Lower lobe of right lung (tissue), 2 donors: ENCODE data around the gene MMP24. TPM values are rescaled to one million over a fixed set of nuclear protein-coding genes. Genes with fewer than 3 reads are reported as not detected.
"Not testable (repeated sequence)": the region's sequence is repeated elsewhere in the genome, so short reads cannot be mapped to it uniquely, and the experiment has no call there.

Experiments used
- ATAC-seq, 2 donors: fragments of 200-7000 bp; cut with Tn5 transposase; one replicate each; pipeline ENCODE4 v1.9.1; 2020 to 2022; ENCODE audit warnings: mild to moderate bottlenecking in 2 of 2, moderate library complexity in 2 of 2
- DNase-seq: peaks from one replicate; pipeline ENCODE4 v3.0.0-alpha.2; 2020
- H3K27ac ChIP-seq: fragments of 200-600 bp; one replicate; pipeline ENCODE4 v1.8.0; 2022
- H3K27me3 ChIP-seq: fragments of 200-600 bp; one replicate; pipeline ENCODE4 v1.8.0; 2022; ENCODE audit warnings: low read depth
- H3K36me3 ChIP-seq: fragments of 200-600 bp; one replicate; pipeline ENCODE4 v1.8.0; 2022; ENCODE audit warnings: mild to moderate bottlenecking
- H3K4me1 ChIP-seq: fragments of 200-600 bp; one replicate; pipeline ENCODE4 v1.8.0; 2022
- H3K4me3 ChIP-seq: fragments of 200-600 bp; one replicate; pipeline ENCODE4 v1.8.0; 2022; ENCODE audit warnings: mild to moderate bottlenecking
- H3K9me3 ChIP-seq: fragments of 200-600 bp; one replicate; pipeline ENCODE4 v1.8.0; 2022
- CTCF ChIP-seq: fragments of 200-600 bp; IDR thresholded peaks from one replicate; pipeline ENCODE4 v1.8.0; 2022; ENCODE audit warnings: antibody characterized with exemption, mild to moderate bottlenecking
- intact Hi-C: fragments of 100-400 bp; cut with DNase I; formaldehyde crosslinking; loops from one replicate; pipeline ENCODE4 v1.11.0; 2022
- total RNA-seq: library from RNA; stranded (reverse); fragmentation: NEBNext Ultra II Directional; extraction: Animal tissue kit (Norgen Biotek cat#: 25700); gene quantifications from one replicate; pipeline ENCODE4 v1.2.1, GENCODE V29; 2021
- donor health status: DM: no; HTN: yes; CAD: no; lungs with severe emphysema.

MMP24 gene
- total RNA-seq, 1 donor from 2014 or later = 5.3 TPM

DNA sequence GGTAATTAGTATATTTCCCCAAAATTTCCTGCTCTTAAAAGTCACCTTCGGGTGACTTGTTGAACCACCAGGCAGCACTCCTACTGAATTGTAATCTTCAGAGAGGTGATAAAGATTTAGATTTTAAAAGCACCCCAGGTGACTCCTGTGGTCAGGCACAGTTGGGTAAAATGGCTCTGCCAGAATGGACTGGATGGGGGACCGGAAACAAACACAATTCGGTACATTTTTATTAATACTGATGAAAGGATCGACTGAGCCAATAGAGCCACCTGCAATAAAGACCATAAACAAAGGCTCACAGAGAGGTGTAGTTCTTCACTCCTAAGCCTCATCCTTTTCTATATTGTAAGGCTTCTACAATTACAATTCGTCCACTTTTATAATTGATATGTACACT lies 85.3 kb downstream of the MMP24 start:
- H3K27ac ChIP-seq = no peak overlapping the region
- H3K9me3 ChIP-seq = no peaks in the 10 kb centered on the region
- no peak for TF ChIP-seq CTCF
- H3K4me3 ChIP-seq = no peak overlapping the region
- intact Hi-C loops = no loop called here
- H3K4me1 ChIP-seq = no peaks in the 10 kb centered on the region
- DNase-seq (no peak), ATAC-seq (no peak)
- H3K27me3 ChIP-seq = no peaks in the 10 kb centered on the region
- peaks cover 28% of the 10 kb centered on the region for H3K36me3 ChIP-seq

DNA sequence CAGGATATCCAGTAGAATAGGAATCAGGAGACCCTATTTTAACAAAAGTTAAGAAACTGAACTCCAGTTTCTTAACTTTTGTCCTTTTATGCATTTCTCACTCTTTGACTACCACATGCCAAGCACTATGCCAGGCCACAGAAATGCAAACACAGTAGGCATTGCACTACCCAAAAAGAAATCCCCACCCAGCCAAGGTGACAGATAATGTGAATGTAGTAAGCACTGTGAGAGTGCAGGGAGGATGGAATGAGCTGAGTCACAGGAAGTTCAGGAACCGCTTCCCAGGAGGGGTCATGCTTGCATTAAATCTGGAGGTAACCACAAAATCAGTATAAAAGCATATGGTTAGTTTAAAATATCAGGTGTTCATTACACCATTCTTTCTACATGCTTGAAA lies 85.8 kb downstream of the MMP24 start:
- ATAC-seq (no peak), DNase-seq (no peak)
- Histone ChIP-seq H3K27ac (no peak overlapping the region), H3K4me3 (no peak overlapping the region), H3K36me3 (peaks cover 26% of the 10 kb centered on the region), H3K27me3 (no peaks in the 10 kb centered on the region), H3K4me1 (no peaks in the 10 kb centered on the region), H3K9me3 (no peaks in the 10 kb centered on the region)
- intact Hi-C loops = no loop called here
- TF ChIP-seq CTCF = no peak

DNA sequence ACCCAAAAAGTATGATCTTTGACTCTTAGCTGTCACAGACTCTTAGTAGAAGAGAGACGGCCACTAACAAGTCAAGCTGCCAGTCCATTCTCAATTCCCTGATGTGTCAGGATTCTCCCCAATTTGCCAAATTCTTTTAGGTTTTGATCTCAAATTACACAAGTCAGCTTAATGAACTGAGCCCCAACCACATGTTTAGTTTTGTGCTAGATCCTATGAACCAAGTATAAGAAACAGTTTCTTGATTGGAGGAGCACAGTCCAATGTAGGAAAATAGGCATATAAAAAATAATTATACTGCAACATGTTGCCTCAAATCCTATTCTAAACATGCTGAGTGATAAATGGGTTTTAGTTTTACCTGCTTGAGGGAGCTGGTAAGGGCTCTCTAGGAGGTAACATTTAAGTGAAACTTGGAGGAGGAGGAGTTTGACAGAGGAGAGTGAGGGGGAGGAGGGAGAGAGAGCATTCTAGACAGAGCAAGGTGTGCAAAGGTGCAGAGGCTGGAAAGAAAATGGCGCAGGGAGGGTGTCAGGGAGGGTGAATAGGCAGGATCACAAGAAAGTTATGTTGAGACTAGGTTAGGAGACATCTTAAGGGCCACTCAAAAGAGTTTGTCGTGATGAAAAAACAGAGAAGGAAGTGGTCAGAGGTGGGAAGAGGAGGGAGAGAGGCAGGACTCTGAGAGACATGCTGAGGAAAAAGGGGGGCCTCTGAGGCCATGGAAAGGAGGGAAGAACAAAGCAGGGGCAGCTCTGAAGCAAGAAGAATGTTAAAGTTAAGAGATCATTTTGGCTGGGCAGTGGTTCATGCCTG lies 88.5 kb downstream of the MMP24 start:
- intact Hi-C loops = no loop called here
- Histone ChIP-seq H3K9me3 (no peaks in the 10 kb centered on the region), H3K4me1 (peaks cover 4% of the 10 kb centered on the region), H3K27ac (no peak overlapping the region), H3K4me3 (no peak overlapping the region), H3K27me3 (no peaks in the 10 kb centered on the region), H3K36me3 (peaks cover 18% of the 10 kb centered on the region)
- DNase-seq (no peak), ATAC-seq (peak; percentile 30 to 40)
- no peak for TF ChIP-seq CTCF

DNA sequence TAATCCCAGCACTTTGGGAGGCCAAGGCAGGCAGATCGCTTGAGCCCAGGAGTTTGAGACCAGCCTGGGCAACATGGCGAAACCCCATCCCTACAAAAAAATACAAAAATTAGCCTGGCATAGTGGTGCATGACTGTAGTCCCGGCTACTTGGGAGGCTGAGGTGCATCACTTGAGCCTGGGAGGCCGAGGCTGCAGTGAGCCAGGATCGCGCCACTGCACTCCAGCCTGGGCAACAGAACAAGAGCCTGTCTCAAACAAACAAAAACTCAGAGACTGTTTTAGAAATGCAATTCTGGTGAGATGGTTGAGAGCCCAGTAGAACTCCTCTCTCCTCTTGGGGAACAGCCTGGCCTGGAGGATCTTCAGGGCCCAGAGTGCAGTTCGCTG lies 89.1 kb downstream of the MMP24 start:
- intact Hi-C loops, DNase-seq, H3K27ac ChIP-seq, H3K4me1 ChIP-seq, H3K9me3 ChIP-seq, H3K4me3 ChIP-seq, H3K27me3 ChIP-seq, ATAC-seq: not testable (repeated sequence)
- peaks cover 18% of the 10 kb centered on the region for H3K36me3 ChIP-seq

- intact Hi-C loops = no loop called here
- Histone ChIP-seq H3K4me1 (peaks cover 4% of the 10 kb centered on the region), H3K27ac (no peak overlapping the region), H3K27me3 (no peaks in the 10 kb centered on the region), H3K4me3 (no peak overlapping the region), H3K9me3 (no peaks in the 10 kb centered on the region), H3K36me3 (peaks cover 18% of the 10 kb centered on the region)
- ATAC-seq = no peak
- no peak for DNase-seq
- no peak for TF ChIP-seq CTCF
Measured at GRCh38 chr20:35316086-35316485, 89.6 kb downstream of the MMP24 start.

DNA sequence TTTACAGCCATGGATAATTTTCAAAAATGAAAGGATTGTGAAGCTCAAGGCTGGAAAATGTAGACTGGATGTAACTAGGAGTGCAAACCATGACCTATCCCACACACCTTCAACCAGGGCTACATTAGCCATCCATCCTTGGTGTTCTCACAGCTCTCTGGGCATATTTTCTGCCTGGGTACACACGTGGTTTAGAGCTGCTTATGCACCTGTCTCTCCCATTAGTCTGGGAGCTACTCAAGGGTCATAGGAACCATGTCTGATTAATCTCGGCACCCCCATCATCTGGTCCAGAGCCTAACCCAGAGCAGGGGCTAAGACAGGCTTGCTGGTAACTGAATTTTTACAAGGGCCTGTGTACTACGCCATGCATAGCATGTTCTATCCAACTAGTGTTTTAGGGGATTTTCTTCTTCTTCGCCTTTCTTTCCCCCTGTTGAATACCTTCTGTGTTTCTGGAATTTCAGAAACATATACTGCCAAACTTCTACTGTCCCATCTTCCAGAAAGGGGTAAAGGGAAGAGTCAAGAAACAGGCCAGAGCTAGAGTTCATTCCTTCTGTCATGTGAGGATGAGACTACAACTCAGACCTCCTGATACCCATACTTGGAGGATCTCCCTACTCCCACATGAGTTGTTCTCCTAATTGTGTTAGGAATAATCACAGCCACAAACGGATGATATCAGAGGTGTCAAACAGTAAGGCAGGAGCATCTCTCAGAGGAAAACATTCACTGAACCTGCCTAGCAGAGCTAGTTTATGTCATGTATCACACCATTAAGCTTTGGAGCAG lies 91.1 kb downstream of the MMP24 start:
- DNase-seq (no peak), ATAC-seq (no peak)
- no peak for TF ChIP-seq CTCF
- intact Hi-C loops = no loop called here
- peaks cover 4% of the 10 kb centered on the region for H3K4me1 ChIP-seq
- H3K36me3 ChIP-seq = peaks cover 13% of the 10 kb centered on the region
- H3K27ac ChIP-seq = no peak overlapping the region
- H3K27me3 ChIP-seq = no peaks in the 10 kb centered on the region
- H3K9me3 ChIP-seq = no peaks in the 10 kb centered on the region
- no peak overlapping the region for H3K4me3 ChIP-seq
